Vagina (tissue), 2 donors: ENCODE results near the gene BCAS3. TPM values are rescaled to one million over a fixed set of nuclear protein-coding genes. Genes with fewer than 3 reads are reported as not detected.
"Not testable (repeated sequence)": the region's sequence is repeated elsewhere in the genome, so short reads cannot be mapped to it uniquely, and the experiment has no call there.

Experiments used
- DNase-seq, 2 donors: peaks; one replicate each; pipeline ENCODE4 v3.0.0-alpha.2; 2017; ENCODE audit errors: extremely low spot score in 2 of 2
- H3K27ac ChIP-seq: fragments of 200-600 bp; sonication (generic); one replicate; pipeline ENCODE4 v1.5.1; 2019
- H3K27me3 ChIP-seq: fragments of 200-600 bp; sonication (generic); one replicate; pipeline ENCODE4 v1.5.1; 2019
- H3K36me3 ChIP-seq, 2 donors: fragments of 200-600 bp; sonication (generic); one replicate each; pipeline ENCODE4 v1.5.1; 2017 to 2019
- H3K4me1 ChIP-seq: fragments of 200-600 bp; sonication (generic); one replicate; pipeline ENCODE4 v1.5.1; 2019
- H3K4me3 ChIP-seq, 2 donors: fragments of 200-600 bp; sonication (generic); 1 replicate in 1 of 2; 2 replicates in 1 of 2; pipeline ENCODE4 v1.5.1; 2016 to 2019
- H3K9me3 ChIP-seq: fragments of 200-600 bp; sonication (generic); one replicate; pipeline ENCODE4 v1.5.1; 2019
- POLR2A ChIP-seq, 2 donors: fragments of 450-650 bp; IDR thresholded peaks; one replicate each; pipeline ENCODE4 v1.6.1; 2017; ENCODE audit warnings: antibody characterized with exemption in 2 of 2, mild to moderate bottlenecking in 2 of 2, moderate library complexity in 2 of 2
- POLR2AphosphoS5 ChIP-seq, 2 donors: sonication (generic); formaldehyde crosslinking; IDR thresholded peaks; one replicate each; pipeline ENCODE4 v1.9.0; 2017; ENCODE audit warnings: antibody characterized with exemption in 2 of 2, mild to moderate bottlenecking in 2 of 2, low read depth in 1 of 2; ENCODE audit not compliant: insufficient read depth in 1 of 2
- intact Hi-C: fragments of 100-400 bp; cut with DNase I; formaldehyde crosslinking; loops from one replicate; pipeline ENCODE4 v1.15.1; 2023
- total RNA-seq: library from RNA; depleted of rRNA; stranded (reverse); fragments of >200 nt; gene quantifications from one replicate; pipeline ENCODE4 v1.2.3, GENCODE V29; 2016
- TF ChIP-seq, protein P1 (sequence below), 3 experiments: fragments of 450-650 bp in 2 of 3; fragments of 200-600 bp in 1 of 3; sonication (generic) in 1 of 3; IDR thresholded peaks; one replicate each; pipeline ENCODE4 v1.5.1; 2017 to 2019; ENCODE audit warnings: antibody characterized with exemption in 3 of 3, mild to moderate bottlenecking in 2 of 3, moderate library complexity in 2 of 3

The BCAS3 gene
- total RNA-seq, 1 donor from 2014 or later, result 33.1 TPM

DNA sequence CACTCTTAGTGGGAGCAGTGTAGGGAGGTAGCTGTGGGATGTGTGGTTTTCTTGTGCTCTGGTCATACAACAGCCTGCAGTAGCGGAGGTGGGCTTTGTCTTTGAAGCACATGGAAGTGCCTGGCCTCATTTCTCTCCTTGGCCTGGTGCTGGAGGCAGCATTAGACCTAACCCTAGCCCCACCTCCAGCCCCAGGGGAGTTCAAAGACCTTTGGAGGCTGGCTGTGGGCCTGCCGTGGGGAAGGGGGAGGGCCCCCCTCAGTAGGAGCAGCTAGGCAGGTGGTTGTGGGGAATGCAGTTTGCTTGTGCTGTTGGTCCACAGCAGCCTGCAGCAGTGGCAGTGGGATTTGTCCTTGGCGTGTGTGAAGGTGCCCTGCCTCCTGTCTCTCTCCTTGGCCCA lies 91.7 kb downstream of the BCAS3 start:
- no peak for DNase-seq
- no peaks in the 10 kb centered on the region for H3K36me3 ChIP-seq
- TF ChIP-seq POLR2AphosphoS5 (IDR thresholded peaks at IDR 0.05; ENCODE audit: insufficient read depth in 1 of 2, low read depth in 1 of 2), result no peak
- TF ChIP-seq, protein P1, sequence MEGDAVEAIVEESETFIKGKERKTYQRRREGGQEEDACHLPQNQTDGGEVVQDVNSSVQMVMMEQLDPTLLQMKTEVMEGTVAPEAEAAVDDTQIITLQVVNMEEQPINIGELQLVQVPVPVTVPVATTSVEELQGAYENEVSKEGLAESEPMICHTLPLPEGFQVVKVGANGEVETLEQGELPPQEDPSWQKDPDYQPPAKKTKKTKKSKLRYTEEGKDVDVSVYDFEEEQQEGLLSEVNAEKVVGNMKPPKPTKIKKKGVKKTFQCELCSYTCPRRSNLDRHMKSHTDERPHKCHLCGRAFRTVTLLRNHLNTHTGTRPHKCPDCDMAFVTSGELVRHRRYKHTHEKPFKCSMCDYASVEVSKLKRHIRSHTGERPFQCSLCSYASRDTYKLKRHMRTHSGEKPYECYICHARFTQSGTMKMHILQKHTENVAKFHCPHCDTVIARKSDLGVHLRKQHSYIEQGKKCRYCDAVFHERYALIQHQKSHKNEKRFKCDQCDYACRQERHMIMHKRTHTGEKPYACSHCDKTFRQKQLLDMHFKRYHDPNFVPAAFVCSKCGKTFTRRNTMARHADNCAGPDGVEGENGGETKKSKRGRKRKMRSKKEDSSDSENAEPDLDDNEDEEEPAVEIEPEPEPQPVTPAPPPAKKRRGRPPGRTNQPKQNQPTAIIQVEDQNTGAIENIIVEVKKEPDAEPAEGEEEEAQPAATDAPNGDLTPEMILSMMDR (IDR thresholded peaks at IDR 0.05), result no peak
- no peak for TF ChIP-seq POLR2A (IDR thresholded peaks at IDR 0.05)
- intact Hi-C loops, result no loop called here
- H3K4me3 ChIP-seq, result no peak overlapping the region
- no peak overlapping the region for H3K27ac ChIP-seq
- no peaks in the 10 kb centered on the region for H3K4me1 ChIP-seq
- no peaks in the 10 kb centered on the region for H3K27me3 ChIP-seq
- no peaks in the 10 kb centered on the region for H3K9me3 ChIP-seq

DNA sequence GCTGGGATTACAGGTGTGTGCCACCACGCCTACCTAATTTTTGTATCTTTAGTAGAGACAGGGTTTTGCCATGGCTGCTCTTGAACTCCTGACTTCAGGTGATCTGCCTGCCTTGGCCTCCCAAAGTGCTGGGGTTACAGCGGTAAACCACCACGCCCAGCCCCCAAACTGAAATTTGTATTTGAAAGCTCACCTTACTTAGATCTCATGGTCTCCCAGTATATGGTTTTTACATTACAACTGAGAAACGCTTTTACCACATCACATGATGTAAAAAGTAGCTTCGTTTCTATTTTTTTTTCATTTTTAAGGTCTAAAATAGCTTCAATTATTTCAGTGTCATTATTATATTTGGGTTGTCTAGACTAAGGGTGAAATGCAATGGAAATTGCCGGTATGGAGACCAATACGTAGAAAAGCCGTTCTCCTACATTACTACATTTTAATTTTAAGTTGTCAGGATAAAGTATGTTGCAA lies 93.3 kb downstream of the BCAS3 start:
- Histone ChIP-seq H3K27ac (no peak overlapping the region), H3K36me3 (no peaks in the 10 kb centered on the region), H3K4me1 (no peaks in the 10 kb centered on the region), H3K27me3 (no peaks in the 10 kb centered on the region), H3K4me3 (no peak overlapping the region), H3K9me3 (no peaks in the 10 kb centered on the region)
- no peak for DNase-seq
- TF ChIP-seq POLR2AphosphoS5 (IDR thresholded peaks at IDR 0.05; ENCODE audit: insufficient read depth in 1 of 2, low read depth in 1 of 2) (no peak), POLR2A (IDR thresholded peaks at IDR 0.05) (no peak)
- TF ChIP-seq, protein P1 (IDR thresholded peaks at IDR 0.05), result no peak
- intact Hi-C loops, result no loop called here

DNA sequence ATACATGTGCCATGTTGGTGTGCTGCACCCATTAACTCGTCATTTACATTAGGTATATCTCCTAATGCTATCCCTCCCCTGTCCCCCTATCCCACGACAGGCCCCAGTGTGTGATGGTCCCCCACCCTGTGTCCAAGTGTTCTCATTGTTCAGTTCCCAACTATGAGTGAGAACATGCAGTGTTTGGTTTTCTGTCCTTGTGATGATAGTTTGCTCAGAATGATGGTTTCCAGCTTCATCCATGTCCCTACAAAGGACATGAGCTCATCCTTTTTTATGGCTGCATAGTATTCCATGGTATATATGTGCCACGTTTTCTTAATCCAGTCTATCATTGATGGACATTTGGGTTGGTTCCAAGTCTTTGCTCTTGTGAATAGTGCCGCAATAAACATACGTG lies 94.0 kb downstream of the BCAS3 start:
- H3K4me1 ChIP-seq, DNase-seq, H3K4me3 ChIP-seq, H3K9me3 ChIP-seq, intact Hi-C loops, H3K36me3 ChIP-seq, H3K27ac ChIP-seq, H3K27me3 ChIP-seq: not testable (repeated sequence)

DNA sequence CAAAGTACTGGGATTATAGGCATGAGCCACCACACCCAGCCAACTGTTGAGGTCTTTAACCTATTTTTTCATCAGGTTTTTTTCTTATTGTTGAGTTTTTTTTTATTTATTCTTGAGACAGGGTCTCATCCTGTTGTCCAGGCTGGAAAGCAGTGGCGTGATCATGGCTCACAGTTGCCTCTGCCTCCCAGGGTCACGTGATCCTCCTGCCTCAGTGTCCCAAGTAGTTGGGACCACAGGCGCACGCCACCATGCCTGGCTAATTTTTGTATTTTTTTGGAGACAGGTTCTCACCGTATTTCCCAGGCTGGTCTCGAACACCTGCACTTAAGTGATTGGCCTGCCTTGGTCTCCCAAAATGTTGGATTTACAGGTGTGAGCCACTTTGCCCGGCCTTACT lies 95.9 kb downstream of the BCAS3 start:
- Histone ChIP-seq H3K9me3 (no peaks in the 10 kb centered on the region), H3K36me3 (no peaks in the 10 kb centered on the region), H3K27ac (no peak overlapping the region), H3K4me1 (no peaks in the 10 kb centered on the region), H3K4me3 (no peak overlapping the region), H3K27me3 (no peaks in the 10 kb centered on the region)
- intact Hi-C loops, result no loop called here
- TF ChIP-seq POLR2A (IDR thresholded peaks at IDR 0.05) (no peak), POLR2AphosphoS5 (IDR thresholded peaks at IDR 0.05; ENCODE audit: insufficient read depth in 1 of 2, low read depth in 1 of 2) (no peak)
- TF ChIP-seq, protein P1 (IDR thresholded peaks at IDR 0.05), result no peak
- no peak for DNase-seq

DNA sequence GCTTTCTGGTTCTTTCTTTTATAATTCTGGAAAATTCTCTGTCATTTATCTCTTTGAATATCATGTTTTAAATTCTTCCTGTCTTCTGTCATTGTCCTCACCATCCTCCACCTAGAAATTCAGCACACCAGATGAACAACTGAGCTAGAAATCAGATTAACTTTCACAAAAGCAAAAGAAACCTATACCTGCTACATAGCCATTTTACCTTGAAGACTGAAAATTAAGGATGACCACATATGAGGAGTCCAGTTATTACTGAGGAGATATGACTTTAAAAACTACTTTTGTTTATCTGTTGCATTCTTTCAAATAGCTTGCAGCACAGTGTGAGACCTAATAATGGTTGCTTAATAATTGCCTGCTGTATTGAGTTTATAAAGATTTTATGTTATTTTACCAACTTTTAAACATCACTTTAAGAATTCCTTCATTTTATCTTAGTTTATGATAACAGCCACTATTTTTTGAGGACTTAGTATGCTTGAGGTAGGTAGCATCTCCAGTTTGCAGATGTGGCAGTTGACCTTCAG lies 104.3 kb downstream of the BCAS3 start:
- H3K4me1 ChIP-seq, result no peaks in the 10 kb centered on the region
- intact Hi-C loops, result no loop called here
- H3K9me3 ChIP-seq, result no peaks in the 10 kb centered on the region
- TF ChIP-seq, protein P1 (IDR thresholded peaks at IDR 0.05), result no peak
- TF ChIP-seq POLR2AphosphoS5 (IDR thresholded peaks at IDR 0.05; ENCODE audit: insufficient read depth in 1 of 2, low read depth in 1 of 2), result no peak
- no peaks in the 10 kb centered on the region for H3K36me3 ChIP-seq
- no peak overlapping the region for H3K4me3 ChIP-seq
- H3K27ac ChIP-seq, result no peak overlapping the region
- no peak for DNase-seq
- no peaks in the 10 kb centered on the region for H3K27me3 ChIP-seq
